ENCODE data around the gene SSH2.

- TF ChIP-seq CTCF (conservative IDR thresholded peaks at IDR 0.05) (no peak), EZH2 (IDR thresholded peaks at IDR 0.05; ENCODE audit: low read depth) (no peak)
These were observed 90.4 kb downstream of the SSH2 start for GRCh38 chr17:29839656-29840055.
